Measurements from ENCODE around the gene DKC1.
A peak's percentile ranks its signal among the peaks of the same experiment; 100 is the strongest.

DKC1 gene

DNA sequence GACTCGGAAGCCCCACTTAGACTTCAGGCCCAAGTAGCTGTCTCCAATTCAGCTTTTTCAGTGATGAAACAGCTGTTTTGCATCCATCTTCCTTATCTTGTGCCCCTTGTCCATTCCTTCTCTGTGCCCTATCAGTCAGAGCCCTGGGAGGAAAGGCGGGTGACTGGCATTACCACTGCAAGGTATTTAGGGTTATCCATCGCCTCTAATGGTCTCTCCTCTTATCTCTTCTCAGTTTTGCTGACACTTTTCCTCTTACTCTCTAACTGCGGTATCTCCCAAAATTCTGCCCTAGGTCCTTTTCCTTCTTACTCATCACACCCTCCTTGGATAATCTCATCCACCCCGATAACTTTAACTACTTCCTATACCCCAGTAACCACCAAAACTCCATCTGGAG lies 25.5 kb upstream of the DKC1 start:
- no peak for DNase-seq (ENCODE audit: low read depth)

DNA sequence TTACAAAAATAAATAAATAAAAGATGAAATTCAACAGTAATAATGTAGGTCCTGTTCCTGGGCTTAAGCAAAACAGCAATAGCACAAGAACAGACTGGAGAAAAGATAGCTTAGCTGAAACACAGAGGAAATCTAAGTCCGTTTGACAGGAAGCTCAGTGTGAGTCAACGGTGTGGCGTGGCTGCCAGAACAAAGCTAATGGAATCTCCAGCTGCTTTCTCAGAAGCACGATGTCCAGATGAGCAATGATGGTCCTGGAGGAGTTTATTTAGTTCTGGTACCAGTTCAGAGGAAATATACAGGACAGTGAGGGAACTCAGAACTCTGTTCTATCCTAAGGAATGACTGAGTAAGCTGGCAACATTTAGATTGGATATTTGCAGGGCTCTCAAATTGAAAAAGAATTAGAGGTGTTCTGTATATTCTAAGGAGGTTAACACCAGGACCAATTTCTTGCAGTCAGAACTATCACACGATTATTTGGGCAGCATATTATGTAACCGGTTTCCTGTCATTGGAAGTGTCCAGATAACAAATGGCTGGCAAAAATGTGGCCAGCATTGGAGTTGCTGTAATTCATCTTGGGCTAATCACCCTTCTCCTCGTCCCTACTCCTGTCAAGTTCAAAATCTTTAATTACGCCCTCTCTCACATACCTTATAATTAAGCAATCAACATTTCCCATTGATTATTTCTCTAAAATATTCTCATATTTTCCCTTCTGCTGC lies 24.5 kb upstream of the DKC1 start:
- peak; percentile 42 for DNase-seq (ENCODE audit: low read depth)

DNA sequence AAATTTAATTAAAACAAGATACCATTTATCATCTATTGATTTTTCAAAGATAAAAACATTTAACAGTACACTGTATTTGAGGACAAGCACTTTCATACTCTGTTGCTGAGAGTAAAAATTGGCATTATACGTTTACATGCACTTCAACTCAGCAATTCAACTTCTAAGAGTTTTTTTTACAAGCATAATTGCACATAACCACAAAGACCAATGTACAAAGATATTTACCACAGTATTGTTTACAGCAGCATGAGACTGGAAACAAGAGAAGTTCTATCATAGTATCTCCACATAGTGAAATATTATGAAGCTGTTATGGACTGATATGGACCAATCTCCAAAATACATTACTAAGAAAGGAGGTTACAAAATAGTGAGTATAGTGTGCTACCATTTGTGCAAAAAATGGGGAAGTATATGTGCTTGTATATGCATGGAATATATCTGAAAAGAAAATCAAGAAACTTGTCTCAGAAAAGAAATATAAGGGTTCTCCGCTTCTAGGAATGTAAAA lies 22.7 kb upstream of the DKC1 start:
- no peak for DNase-seq (ENCODE audit: low read depth)

DNA sequence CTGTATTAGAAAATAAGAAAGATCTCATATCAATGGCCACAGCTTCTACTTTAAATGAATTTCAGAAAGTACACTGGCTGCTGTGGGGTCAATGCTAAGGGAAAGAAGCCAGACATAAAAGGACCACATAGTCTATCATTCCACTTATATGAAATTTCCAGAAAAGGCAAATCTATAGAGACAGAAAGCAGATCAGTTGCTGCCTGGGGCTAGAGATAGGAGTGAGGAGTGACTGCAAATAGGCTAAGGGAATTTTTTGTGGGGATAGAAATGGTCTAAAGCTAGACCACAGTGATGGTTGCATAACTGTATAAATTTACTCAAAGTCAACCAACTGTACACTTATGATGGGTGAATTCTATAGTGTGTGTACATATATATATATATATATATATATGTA lies 20.1 kb upstream of the DKC1 start:
- no peak for DNase-seq (ENCODE audit: low read depth)

DNA sequence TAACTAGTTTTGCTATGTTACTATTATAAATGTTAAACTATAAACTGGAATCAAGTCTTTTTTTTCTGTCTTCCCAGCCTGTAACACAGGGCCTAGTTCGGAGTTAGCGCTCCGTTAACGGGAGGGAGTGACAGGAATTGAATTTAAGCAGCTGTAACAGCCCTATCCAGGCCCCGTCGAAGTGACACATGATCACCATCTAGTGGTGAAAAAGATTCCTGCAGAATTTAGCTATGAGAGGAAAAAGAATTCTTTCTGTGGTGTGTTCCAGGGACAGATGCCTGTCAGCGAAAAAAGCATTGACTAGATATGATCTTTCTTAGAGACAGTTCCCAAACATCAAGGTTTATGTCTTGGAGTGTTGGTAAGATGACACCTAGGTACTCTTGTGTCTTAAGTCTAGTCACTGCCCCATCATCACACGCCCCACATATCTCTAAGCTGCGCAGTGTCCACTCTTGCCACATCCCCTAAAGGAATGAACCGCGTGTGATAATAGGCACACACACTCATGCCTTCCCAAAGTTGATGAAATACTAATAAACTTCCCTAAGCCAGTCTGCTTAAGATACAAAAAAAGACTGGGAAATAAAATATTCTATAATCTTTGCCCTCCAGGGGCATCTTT lies 13.8 kb upstream of the DKC1 start:
- DNase-seq (ENCODE audit: low read depth): no peak

DNA sequence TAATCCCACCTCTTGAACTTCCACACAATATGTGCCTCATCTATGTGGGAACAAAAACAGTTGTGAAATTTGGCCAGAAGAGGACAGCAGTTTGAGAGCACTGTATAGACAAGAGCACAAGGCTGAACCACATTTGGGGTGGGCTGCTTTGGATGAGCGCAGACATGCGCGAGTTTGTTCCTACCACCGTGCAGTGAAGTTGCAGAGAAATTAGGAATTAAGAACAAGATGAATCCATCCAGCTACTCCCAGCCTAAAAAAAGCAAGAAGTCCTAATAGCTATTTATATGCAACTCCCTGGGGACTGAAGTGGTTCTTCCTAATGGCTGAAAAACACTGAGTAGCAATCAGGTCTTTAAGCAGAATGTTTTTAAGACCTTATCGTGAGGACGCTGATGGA lies 12.8 kb upstream of the DKC1 start:
- no peak for DNase-seq (ENCODE audit: low read depth)

DNA sequence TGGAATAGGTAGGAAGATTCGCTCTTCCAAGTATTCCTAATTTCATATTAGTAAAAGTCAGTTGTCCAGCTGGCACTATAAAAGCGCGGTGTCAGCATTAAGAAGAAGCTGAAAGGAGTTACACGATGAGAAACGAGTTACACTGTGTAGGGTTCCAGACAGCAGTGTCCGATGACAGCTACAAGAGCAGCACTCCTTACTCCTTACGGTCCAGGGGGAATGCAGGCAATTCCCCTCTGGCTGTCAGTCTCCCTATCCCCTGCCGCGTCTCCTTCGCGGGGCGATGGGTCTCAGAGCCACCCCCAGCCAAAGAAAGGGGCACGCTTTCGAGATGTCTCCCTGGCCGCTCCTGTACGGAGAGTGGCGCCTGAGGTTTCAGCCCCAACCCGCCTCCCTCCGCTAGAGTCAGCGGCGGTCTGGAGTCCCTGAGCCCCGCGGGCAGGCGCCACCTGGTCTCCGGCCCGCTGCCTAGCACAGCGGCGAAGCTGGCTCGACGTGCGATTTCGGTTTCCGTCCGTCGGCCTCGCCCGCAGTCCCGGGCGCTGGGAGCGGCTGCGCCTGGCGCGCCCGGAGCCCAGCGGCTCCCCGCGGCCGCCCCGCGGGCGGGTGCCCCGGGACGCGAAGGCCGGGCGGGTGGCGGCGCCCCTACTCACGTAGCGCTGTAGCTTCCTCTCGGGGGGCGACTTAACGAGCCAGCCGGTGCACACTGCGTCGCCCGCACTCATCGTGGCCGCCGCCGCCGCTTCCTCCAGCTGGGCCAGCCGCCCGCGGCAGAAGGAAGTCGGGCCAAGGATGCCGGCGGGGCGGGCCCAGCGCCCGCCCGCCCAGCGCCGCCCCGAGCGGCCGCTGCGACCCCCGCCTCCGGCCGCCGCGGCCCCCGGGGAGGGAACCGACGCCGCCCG lies 12.1 kb upstream of the DKC1 start, which contains the start of gene GAB3:
TSS of gene GAB3 (minus strand) at position 777 of the 902 bp plus-strand sequence. CDS start at position 725, 52 bp downstream.
- DNase-seq (ENCODE audit: low read depth): no peak

DNA sequence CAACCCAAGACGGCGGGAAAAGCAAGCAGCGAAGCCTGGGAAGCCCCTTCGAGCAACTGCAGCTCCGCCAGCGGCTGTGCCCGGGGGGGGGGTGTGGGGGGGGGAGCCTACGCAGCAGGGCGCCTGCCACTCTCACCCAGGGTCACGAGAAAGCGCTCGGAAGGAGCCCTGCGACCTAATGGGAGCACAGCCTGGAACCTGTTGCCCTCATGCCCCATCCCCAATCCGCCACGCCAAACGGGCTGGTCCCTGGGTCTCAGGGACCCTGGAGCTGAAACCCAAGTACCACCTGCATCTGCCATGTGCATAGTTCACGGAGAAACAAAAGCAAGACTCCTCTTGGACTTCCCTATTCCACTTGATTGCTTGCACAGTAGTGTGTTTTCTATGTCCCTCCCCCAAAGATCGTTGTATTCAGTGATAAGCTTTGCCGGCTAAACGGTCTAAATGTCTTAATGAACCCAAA lies 11.4 kb upstream of the DKC1 start:
- no peak for DNase-seq (ENCODE audit: low read depth)

DNA sequence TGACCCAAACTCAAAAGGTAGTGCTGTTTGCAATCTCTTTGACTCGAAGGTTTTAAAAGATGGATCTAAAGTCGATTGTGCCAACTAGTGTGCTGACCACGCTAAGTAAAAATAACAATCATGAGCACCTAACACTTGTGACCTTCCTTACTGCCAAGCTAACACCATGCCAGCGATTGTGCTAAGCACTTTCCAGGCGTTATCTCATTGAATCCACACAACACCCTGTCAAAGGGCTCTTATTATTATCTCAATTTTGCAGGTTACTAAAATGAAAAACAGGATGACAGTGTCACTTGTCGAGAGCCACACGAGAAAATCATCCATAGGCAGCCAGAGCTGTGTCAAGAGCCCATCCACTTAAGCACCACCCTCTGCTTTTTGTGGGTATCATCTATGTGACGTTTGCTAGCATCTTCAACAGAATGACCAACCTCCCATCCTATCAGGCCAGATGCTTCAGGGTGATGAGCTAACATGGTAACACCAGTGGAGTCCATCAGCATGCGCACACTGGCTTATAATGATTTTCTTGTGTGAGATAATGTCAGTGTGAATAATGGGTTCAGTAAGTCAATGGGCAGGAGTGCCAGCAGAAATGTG lies 10.9 kb upstream of the DKC1 start:
- DNase-seq (ENCODE audit: low read depth): no peak

DNA sequence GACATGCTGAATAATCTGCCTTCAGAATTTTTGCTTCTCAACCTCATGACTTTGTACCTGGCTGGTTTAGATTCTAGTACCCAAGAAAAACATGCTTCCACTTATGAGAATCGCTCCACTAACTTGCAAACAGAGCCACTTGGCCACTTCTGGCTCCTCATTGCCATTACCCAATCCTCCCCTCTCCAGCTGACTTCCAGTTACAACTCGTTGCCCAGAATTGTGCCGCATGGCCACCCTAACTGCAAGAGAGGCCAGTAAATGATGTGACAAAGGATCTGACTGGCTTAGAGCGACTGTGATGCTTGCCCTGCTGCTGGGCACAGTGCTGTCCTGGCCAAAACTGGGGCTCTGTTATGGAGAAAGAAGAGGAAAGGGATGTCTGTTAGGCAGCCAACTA lies 4.0 kb upstream of the DKC1 start:
- no peak for DNase-seq (ENCODE audit: low read depth)

DNA sequence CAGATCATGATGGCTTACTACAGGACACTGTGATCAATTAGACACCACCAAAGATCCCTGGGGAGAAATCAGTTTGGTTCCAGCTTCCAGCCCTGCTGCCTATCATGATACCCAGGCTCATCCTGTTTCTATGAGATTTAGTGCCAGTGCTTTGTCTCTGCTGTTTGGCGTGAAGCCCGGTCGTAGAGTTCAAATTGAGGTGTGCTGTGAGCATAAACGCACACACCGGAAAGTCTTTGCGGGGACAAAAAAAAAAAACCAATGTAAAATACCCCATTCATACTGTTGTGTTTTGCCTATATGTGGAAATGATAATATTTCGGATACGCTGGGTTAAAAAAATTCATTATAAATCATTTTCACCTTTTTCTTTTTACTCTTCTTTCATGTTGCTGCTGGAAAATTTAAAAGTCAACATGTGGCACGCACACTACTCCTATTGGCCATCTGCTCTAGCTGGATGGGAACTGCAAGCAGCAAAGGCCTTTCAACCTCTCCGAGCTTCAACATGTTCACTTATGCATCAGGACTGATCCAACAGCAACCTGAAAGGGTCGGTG lies 607 bp upstream of the DKC1 start:
- no peak for DNase-seq (ENCODE audit: low read depth)

DNA sequence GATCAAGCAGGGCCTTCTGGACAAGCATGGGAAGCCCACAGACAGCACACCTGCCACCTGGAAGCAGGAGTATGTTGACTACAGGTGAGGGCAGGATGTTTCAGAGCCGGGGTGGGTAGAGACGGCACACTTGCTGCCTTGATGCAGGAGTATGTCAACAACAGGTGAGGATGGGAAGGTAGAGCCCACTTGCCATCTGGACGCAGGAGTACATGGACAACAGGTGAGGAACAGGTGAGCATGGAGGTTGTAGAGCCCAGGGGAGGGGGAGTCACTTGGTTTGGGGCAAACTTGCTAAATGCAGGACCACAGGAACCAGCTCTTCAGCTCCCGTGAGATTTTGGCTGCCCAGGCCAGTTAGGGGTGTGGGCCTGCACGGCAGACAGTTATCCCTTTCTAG lies 12.0 kb downstream of the DKC1 start:
- DNase-seq (ENCODE audit: low read depth): no peak

DNA sequence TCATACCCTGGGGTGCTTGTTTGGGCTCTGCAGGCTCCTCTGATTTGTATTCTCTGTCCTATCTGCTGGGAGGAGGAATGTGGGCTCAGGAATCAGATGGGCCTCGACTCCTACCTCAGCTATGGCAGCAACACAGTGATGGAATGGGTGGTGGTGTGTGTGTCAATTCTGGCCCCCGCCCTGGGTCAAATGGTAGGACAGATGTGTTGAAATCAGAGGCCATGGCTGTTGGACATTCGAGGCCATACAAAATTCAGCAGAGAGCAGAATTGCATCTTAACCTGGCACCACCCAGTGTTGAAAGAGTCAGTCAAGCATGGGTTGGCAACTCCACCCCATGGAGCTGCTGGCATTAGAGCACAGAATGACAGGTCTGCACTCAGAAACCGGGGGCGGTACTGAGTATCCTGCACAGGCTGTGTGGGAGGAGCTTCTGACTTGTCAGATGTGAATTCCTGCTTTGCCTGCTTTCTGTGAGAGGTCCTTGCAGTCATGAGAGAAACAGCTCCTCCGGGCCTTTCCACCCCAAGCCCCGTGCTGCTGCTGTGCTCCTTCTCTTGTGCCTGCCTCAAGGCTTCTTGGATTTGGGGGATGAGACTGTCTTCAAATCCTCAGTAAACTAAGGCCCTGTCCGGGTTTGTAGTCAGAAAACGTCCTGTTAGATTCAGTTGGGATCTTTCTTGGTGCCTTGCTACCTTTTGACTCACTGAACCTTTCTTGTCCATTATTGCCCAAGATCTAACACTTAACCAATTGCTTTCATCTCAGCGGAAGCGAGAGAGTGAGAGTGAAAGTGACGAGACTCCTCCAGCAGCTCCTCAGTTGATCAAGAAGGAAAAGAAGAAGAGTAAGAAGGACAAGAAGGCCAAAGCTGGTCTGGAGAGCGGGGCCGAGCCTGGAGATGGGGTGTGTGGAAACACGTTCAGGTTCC lies 13.0 kb downstream of the DKC1 start:
- DNase-seq (ENCODE audit: low read depth): no peak

DNA sequence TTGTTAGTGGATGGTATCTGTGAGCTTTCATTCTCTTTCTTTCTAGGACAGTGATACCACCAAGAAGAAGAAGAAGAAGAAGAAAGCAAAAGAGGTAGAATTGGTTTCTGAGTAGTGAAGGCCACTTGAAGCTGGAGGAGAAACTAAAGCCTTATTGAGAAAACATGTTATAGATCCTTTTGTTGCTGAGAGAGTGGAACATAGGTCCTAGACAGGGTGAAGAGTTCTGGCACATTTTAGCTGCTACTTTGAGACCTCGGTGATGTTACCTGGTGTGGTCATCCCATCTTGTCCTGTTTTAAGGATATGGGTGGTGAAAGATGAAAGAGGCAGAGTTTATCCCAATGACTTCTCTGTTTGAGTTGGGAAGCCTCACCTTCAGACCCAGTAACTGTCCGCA lies 14.1 kb downstream of the DKC1 start:
- DNase-seq (ENCODE audit: low read depth): no peak

DNA sequence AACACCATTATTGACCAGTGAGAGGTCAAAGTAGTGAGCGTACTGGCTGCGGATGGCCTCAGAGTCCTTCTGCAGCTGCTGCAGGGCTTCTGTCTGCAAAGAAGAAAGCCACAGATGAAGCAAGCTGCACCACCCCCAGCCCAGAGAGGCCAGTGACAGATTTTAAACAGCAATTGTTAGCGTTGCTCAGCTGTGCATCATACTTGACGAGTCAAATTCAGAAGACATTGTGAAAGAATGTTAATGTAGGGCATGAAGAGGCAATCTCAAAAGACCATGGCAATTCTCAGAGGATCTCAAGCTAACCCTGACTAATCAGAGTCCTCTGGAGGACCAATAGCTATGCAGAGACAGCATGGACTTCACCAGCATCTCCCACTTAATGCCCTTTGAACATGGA lies 16.6 kb downstream of the DKC1 start:
- DNase-seq (ENCODE audit: low read depth): no peak

DNA sequence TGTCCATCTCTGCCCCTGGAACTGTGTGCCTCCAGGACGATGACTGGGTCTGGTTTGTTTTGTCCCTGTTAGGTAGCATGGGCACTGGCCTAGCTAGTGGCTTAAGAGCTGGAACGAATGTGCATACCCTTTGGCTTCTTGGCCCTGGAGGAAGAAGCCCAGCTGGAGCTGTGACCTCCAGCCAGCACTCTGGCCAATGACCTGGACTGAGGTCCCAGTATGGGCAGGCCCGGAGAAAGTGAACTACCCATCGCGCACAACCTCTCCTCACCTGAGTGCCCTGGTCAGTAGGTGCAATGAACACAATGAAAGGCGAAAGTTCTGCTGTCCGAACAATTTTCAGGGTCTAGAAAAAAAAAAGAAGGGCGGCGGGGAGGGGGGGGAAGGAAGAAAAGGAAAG lies 18.3 kb downstream of the DKC1 start:
- no peak for DNase-seq (ENCODE audit: low read depth)

DNA sequence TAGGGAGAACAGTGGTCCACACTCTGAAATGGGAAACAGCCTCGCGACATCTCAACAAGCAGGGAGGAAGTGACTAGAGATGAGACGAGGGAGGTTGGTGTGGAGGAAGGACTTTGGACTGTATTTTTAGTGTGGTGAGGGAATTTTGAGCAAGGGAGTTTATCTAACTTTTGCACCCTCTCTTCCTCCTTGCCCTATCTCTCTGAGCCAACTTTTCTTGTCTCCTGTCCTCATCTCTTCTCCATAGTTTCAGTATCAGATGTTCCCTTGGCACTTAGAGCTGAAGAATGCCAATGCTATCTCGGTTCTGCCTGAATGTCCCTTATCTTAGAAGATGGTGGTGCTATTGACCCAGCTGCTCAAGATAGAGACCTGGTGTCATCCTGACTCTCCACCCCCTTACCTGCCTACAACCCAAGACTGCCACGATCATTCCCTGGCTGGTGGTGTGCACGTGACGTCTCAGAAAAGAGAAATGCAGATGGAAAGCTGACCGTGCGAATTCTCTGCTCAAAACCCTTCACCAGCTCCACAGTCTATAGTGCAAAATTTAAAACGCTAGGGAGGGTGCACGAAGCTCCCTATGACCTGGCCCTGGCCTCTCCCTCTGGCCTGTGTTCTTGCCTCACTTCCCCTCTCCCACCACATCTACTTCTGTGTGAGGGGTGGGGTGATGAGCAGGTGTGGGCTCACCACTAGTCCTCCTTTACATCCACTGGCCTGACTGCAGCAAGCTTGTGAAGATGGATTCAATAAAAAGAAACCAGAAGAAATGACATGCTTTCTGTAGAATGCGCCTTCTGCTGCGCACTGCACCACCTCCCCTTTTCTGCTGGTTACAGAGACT lies 21.7 kb downstream of the DKC1 start:
- DNase-seq (ENCODE audit: low read depth): no peak

DNA sequence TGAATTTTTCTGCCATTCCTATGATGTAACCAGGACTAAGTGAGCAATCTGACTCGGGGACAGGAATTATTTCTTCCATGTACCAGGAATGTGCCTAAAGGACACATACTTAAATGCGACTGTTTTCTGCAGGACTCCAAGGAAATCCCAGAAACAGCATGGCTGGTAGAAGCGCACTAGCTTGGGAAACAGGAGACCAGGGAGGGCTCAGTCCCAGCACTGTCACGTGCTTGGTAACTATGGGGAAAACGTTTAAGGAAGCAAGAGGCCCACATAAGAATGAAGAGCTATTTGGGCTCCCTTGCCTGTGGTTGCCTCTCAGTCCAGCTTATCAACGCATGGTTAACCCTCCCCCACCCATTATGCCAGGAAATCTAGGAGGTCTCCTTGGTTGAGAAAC lies 23.1 kb downstream of the DKC1 start:
- no peak for DNase-seq (ENCODE audit: low read depth)

DNA sequence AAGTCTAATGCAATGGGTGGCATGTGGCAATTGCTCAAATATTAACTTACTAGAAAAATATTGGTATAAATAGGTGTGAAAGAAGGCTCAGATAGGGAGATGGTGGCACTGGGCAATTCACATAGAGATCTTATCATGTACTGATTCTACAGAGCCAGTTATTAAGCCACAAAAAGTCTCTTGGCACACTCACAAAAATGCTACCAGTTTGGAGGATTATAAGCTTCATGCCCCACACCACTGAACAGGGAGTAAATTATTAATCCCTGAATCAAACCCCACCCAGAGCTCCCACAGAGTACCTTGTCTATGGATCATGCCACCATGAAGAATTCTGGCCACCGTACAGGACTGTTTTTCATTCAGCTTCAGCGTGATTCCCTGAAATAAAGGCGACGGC lies 28.8 kb downstream of the DKC1 start:
- no peak for DNase-seq (ENCODE audit: low read depth)

DNA sequence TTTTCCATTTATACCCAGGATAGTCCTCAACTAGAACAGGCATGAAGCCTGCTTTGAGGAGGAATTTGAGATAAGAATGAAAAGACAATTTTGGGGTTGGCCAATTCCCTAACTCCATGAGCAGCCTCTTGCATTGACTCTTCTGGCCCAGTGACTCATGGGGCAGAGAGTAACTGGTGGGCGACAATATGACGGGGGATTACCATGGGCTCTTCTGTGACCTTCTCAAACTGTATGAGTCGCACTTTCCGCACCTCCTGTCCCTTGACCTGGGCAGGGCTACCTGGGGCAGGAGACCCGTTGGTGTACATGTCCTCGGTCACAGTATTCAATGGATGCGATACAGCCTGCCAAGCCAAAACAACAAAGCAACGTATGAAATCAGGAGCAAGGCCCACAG lies 29.3 kb downstream of the DKC1 start:
- no peak for DNase-seq (ENCODE audit: low read depth)

Data from GM04504 (cell line).